Hindlimb muscle (tissue), 1 donor: ENCODE data around the gene SPOCK1. TPM values are rescaled to one million over a fixed set of nuclear protein-coding genes. Genes with fewer than 3 reads are reported as not detected.
"Not testable (repeated sequence)": the region's sequence is repeated elsewhere in the genome, so short reads cannot be mapped to it uniquely, and the experiment has no call there.

Experiments used
- DNase-seq: peaks from one replicate; pipeline ENCODE4 v3.0.0-alpha.2; 2013
- polyA plus RNA-seq: library from polyadenylated mRNA; unstranded; fragments of 120-200 nt; gene quantifications from one replicate; pipeline ENCODE4 v1.2.1, GENCODE V29; 2013; ENCODE audit not compliant: insufficient read length

Gene SPOCK1
- polyA plus RNA-seq, 1 donor = 4.6 TPM

GRCh38 chr5:137393196-137393993 lies 105.7 kb downstream of the SPOCK1 start:
- no peak for DNase-seq

- DNase-seq = no peak
Observed at GRCh38 chr5:137392261-137392660, 106.9 kb downstream of the SPOCK1 start.

GRCh38 chr5:137391044-137391443 lies 108.1 kb downstream of the SPOCK1 start:
- not testable (repeated sequence) for DNase-seq

GRCh38 chr5:137389042-137389441 lies 110.1 kb downstream of the SPOCK1 start:
- no peak for DNase-seq

- DNase-seq = no peak
Observed at GRCh38 chr5:137385064-137385463, 114.1 kb downstream of the SPOCK1 start.

GRCh38 chr5:137383909-137384308 lies 115.2 kb downstream of the SPOCK1 start:
- no peak for DNase-seq

- DNase-seq = no peak
Observed at GRCh38 chr5:137381555-137381954, 117.6 kb downstream of the SPOCK1 start.

GRCh38 chr5:137379555-137380286 lies 119.4 kb downstream of the SPOCK1 start:
- no peak for DNase-seq

- no peak for DNase-seq
Observed at GRCh38 chr5:137375741-137376526, 123.2 kb downstream of the SPOCK1 start.

- no peak for DNase-seq
Observed at GRCh38 chr5:137374110-137374714, 124.9 kb downstream of the SPOCK1 start.

- DNase-seq = no peak
Observed at GRCh38 chr5:137372773-137373160, 126.4 kb downstream of the SPOCK1 start.

- no peak for DNase-seq
Observed at GRCh38 chr5:137372016-137372772, 126.9 kb downstream of the SPOCK1 start.

GRCh38 chr5:137370096-137371071 lies 128.7 kb downstream of the SPOCK1 start:
- DNase-seq = no peak

- no peak for DNase-seq
Observed at GRCh38 chr5:137368651-137369050, 130.5 kb downstream of the SPOCK1 start.

- no peak for DNase-seq
Observed at GRCh38 chr5:137367951-137368350, 131.2 kb downstream of the SPOCK1 start.

- no peak for DNase-seq
Observed at GRCh38 chr5:137366526-137366925, 132.6 kb downstream of the SPOCK1 start.

GRCh38 chr5:137365126-137365865 lies 133.8 kb downstream of the SPOCK1 start:
- no peak for DNase-seq

GRCh38 chr5:137361280-137361679 lies 137.8 kb downstream of the SPOCK1 start:
- DNase-seq = no peak

- DNase-seq = no peak
Observed at GRCh38 chr5:137360607-137361006, 138.5 kb downstream of the SPOCK1 start.

GRCh38 chr5:137359941-137360340 lies 139.2 kb downstream of the SPOCK1 start:
- DNase-seq = no peak
